HG02852 (cell line): ENCODE results near the gene HDHD3.
"Not testable (repeated sequence)": the region's sequence is repeated elsewhere in the genome, so short reads cannot be mapped to it uniquely, and the experiment has no call there.

Source experiments
- ATAC-seq: cut with Tn5 transposase; IDR thresholded peaks from one replicate; pipeline ENCODE4 v1.9.1; 2021; ENCODE audit warnings: mild to moderate bottlenecking, moderate library complexity; ENCODE audit not compliant: unreplicated experiment

Gene HDHD3

DNA sequence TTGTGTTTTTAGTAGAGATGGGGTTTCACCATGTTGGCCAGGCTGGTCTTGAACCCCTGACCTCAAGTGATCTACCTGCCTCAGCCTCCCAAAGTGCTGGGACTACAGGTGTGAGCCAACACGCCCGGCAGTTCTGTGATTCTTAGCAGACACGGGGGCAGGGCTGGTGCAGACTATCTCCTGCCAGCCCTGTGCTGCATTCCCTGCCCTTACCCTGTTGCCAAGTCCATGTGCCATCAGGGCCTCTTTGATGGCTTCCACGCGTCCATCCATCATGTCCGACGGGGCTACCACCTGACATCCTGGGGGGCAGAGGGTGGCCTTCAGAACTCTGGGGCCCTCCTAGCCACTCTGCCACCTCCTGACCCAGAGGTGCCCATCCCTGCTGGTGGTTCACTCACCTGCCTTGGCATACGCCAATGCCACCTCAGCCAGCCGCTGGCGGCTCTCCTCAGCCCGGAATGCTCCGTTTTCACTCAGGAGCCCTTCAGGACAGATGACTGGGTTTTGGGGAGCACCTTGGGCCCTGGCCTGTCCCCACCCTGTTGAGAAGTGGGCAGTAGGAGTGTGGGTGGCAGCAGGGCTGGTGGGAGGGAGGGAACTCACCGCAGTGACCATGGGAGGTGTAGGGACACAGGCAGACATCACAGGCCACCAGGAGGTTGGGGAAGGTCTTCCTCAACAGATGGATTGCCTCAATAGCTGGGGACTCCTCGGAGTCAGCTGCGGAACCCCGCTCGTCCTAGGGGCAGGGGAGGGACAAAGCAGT is 13.6 kb upstream of the HDHD3 start:
- no peak for ATAC-seq

GRCh38 chr9:113389451-113389850 is 12.7 kb upstream of the HDHD3 start:
- ATAC-seq: no peak

- no peak for ATAC-seq
Observed at GRCh38 chr9:113388833-113389232, 12.0 kb upstream of the HDHD3 start.

DNA sequence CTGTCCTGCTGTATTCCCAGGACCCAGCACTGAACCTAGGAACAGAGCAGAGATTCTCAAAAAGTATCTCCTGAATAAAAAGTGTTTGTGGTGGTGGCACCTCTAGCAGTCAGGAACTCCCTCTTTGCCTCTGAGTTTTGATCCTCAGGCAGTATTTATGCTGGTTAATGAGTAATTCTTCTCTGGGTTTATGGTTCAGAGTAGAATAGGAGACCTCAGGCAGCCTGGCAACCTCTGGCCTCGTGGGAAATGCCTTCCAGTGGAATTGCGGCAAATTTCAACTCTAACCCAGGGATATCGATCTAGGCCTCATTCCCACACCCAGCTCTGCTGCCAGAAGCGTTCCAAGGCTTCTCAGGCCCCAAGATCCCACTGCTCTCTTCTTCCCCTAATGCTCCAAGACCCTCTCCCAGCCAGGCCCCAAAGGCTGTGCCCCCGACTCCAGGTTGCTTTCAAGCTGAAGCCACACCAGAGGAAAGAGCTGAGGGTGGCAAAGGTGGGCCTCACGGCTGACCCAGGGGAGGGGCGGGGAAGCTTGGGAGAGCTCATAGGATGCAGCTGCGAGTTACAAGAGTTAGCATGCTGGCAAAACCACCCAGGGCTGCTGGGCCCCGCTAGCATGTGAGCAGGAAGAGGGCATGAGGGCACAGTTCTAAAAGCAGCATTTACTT is 10.9 kb upstream of the HDHD3 start:
- no peak for ATAC-seq

DNA sequence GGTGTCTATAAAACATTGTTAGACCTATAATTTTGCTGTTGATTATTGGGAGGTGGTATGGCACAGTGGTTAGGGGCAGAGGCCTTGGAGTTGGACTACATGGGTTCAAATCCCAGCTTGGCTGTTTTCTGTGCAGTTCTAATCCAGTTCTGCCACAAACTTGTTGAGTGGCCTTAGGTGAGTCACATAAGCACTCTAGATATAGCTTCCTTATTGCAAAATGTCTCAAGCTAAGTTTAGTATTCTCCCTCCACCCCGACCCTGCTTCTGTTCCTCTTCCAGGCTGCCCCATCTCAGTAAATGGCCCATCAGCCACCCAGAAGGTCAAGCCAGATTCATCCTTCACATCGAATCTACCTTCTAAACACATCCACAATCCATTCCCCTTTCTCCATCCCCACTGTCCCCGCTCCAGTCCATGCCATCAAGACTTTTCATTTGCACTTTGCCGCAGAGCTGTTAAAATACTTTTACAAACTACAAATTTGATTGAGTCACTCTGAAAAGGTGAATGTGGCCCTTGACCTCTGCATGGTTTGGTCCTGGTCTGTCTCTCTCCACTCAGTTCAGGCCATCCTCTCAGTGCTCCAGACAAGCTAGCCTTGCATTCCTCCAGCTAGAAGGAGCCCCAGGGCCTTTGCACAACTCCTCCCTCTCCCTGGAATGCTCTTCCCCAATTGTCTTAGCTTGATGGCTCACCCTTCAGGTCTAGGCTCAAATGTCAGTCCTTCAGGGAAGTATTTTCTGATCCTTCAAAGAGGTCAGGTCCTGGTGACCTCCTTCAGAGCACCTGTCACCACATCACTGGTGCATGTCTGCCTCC is 10.0 kb upstream of the HDHD3 start:
- no peak for ATAC-seq

DNA sequence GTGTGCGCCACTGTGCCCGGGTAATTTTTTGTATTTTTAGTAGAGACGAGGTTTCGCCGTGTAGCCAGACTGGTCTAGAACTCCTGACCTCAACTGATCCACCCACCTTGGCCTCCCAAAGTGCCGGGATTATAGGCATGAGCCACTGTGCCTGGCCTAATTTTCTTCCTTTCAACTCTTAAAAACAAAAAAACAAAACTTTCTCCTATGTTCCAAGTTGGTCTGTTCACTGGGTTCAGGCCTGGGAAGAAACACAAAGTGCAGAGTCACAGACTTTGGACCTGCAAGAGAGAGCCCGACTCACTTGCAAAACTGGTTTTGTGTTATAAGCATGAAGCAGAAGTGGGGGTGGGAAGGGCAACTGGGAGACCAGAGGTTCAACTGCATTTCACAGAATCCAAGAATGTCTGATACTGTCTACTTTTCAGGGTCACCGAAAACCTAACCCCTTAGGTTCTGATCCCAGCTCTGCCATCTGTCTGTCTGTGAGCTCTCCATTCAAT is 5.2 kb upstream of the HDHD3 start:
- ATAC-seq: no peak

DNA sequence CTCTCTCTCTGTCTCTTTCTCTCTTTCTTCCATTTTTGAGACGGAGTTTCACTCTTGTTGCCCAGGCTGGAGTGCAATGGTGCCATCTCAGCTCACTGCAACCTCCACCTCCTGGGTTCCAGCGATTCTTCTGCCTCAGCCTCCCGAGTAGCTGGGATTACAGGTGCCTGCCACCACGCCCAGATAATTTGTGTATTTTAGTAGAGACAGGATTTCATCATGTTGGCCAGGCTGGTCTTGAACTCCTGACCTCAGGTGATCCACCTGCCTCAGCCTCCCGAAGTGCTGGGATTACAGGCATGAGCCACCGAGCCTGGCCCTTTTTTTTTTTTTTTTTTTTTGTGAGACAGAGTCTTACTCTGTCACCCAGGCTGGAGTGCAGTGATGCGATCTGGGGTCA is 4.7 kb upstream of the HDHD3 start:
- not testable (repeated sequence) for ATAC-seq

GRCh38 chr9:113380869-113381378 is 4.1 kb upstream of the HDHD3 start:
- ATAC-seq: no peak

GRCh38 chr9:113379829-113380210 is 3.0 kb upstream of the HDHD3 start:
- ATAC-seq: not testable (repeated sequence)

- ATAC-seq: not testable (repeated sequence)
Observed at GRCh38 chr9:113379094-113379828, 2.5 kb upstream of the HDHD3 start.

DNA sequence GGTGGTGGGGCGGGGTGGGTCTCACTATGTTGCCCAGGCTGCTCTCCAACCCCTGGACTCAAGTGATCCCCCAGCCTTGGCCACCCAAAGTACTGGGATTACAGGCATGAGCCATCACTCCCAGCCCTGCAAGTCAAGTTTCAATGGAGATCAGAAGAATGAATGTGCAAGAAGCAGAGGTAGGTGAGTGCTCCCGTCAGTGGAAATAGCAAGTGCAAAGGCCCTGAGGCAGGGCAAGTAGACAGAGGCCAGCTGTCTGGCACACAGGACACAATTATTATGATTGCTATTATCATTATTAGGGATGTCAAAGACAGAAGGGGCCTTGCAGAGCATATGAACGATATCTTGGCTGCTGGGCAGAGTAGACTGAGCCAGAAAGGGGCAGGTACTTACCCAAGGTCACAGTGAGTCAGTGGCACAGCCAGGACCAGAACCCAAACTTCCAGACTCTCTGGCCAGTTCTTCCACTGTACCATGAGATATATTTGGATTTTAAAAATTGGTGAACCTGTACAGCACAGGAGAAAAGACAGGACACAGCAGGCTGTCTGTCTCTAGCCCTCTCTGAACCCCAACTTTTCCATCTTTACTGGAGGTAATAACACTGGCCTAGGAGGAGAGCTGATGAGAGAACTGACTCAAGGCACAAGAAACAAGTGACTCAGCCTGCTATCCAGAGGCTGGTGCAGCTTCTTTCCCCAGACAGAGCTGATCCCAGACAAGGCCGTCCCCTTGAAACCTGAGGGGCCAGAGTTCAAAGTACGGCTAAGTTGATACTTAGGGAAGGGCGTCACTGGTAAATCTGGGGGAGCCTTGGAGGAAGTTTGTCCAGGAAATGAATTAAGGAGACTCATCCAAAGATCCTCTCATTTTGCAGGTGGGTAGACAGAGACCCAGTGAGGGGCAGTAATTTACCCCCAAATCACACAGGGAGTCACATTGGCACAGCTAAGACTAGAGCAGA is 1.4 kb downstream of the HDHD3 start:
- no peak for ATAC-seq

DNA sequence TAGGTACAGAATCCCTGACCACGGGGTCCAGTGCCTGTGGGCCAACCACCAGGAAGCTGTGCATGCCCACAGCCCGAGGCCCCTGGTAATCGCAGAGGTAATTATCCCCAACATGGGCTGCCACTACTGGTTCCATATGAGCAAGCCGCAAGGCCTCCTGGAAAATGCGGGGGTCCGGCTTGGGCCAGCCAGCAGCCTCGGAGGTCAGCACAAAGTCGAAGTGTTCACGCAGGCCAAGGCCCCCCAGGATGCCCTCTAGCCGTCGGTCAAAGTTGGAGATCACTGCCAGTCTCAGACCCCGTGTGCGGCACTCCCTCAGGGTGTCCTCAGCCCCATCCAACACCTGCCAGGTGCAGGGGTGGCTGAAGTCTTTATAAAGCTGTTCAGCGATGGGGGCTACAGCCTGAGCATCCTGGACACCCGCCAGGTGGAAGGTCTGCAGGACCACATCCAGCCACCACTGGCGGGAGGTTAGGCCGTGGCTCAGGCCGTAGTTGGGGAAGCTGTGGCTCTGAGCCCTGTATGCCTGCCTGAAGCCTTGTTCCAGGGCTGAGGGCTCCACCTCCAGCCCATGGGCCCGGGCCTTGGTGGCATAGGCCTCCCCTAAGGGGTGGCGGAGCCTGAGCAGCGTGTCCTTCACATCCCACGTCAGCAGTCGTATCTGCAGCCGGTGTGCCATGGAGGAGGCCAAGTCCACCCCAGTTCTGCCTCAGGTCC is 3.0 kb downstream of the HDHD3 start:
- ATAC-seq: no peak

- no peak for ATAC-seq
Observed at GRCh38 chr9:113373256-113373655, 3.5 kb downstream of the HDHD3 start.

DNA sequence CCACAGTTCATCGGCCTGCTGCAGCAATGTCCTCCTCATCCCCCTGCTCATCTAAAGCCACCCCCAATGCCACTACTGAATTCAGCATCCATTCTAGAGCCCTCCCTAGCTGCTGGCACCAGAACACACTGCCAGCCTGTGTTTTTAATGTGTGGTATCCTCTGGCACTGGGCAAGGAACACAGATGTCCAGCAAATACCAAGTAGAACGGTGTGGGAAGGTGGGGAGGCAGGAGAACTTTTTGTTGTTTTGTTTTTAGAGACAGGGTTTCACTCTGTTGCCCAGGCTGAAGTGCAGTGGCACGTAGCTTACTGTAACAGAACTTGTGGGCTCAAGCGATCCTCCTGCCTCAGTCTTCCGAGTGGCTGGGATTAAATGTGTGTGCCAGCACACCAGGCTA is 4.7 kb downstream of the HDHD3 start:
- no peak for ATAC-seq

DNA sequence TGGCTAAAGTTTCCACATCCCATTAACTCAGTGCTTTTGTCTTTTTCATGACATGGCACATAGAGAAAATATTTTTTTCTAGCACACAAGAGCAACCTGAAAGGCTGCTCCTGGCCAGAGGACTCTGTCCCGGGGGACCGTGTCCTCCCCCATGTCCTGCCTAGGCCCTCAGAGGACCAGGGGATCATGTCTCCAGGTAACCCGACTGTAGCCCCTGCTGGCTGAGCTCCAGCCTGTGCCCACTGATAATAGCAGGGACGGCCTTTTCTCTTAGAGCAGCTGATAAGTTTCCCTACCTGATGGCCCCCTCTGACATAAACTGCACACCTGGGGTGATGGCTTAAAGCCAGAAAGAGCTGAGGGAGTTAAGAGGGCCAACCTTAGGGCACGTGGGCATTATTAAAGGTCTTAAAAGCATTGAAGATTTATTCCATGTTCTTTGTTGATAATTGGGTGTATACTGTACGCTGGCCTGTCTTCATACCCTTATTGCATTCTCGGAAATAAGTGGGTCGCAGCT is 5.9 kb downstream of the HDHD3 start:
- ATAC-seq: no peak

DNA sequence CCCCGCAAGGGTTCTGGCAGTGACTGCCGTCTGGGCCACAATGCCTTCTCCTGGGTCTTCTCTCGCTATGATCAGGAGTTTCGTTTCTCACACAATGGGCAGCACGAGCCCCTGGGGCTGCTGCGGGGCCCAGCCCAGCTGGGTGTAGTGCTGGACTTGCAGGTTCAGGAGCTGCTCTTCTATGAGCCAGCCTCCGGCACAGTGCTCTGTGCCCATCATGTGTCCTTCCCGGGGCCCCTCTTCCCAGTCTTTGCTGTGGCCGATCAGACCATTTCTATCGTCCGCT is 7.0 kb downstream of the HDHD3 start:
- ATAC-seq: no peak

GRCh38 chr9:113368982-113369854 is 7.6 kb downstream of the HDHD3 start:
- no peak for ATAC-seq
